H1 (cell line): ENCODE measurements around the gene MYO1D. TPM values are rescaled to one million over a fixed set of nuclear protein-coding genes. Genes with fewer than 3 reads are reported as not detected.

ENCODE experiments used
- CTCF ChIA-PET: fragments of 300-600 bp; sonication (Branson Sonifier 250); formaldehyde crosslinking; loops from one replicate; lab custom pipeline; 2021; ENCODE audit not compliant: partially characterized antibody; lab: Charles Lee
- POLR2A ChIA-PET: fragments of 300-600 bp; sonication (Branson Sonifier 250); formaldehyde crosslinking; loops from one replicate; lab custom pipeline; 2021; ENCODE audit warnings: inconsistent platforms; ENCODE audit not compliant: partially characterized antibody; lab: Charles Lee
- DNase-seq, 2 experiments: peaks; one replicate each; pipeline versions ENCODE4 v3.0.0 to v3.0.0-alpha.2; 2010 to 2022; ENCODE audit warnings: low spot score in 2 of 2, low read depth in 1 of 2, mixed read lengths in 1 of 2
- FAIRE-seq: peaks from 2 replicates; lab custom pipeline; 2011; peaks lifted over from hg19 to GRCh38; lab: Jason Lieb, UNC
- H2AFZ ChIP-seq: 2 replicates; pipeline ENCODE4 v1.8.1; 2012; ENCODE audit warnings: low read length, inconsistent platforms
- H2AK5ac ChIP-seq: 2 replicates; pipeline ENCODE4 v1.6.1; 2013; ENCODE audit warnings: low read depth, low read length
- H2BK120ac ChIP-seq: replicated peaks from 2 replicates; pipeline ENCODE3; 2013; ENCODE audit warnings: low read depth, low read length, inconsistent platforms
- H2BK12ac ChIP-seq: 2 replicates; pipeline ENCODE4 v1.6.1; 2013; ENCODE audit warnings: low read depth, low read length
- H2BK15ac ChIP-seq: 2 replicates; pipeline ENCODE4 v1.6.1; 2013; ENCODE audit warnings: low read length
- H2BK20ac ChIP-seq: 2 replicates; pipeline ENCODE4 v1.6.1; 2013; ENCODE audit warnings: low read length
- H2BK5ac ChIP-seq: 2 replicates; pipeline ENCODE4 v1.6.1; 2013; ENCODE audit warnings: low read depth, low read length
- H3K14ac ChIP-seq: 2 replicates; pipeline ENCODE4 v1.6.1; 2013; ENCODE audit warnings: inconsistent platforms; ENCODE audit not compliant: insufficient read length
- H3K18ac ChIP-seq: 2 replicates; pipeline ENCODE4 v1.6.1; 2013; ENCODE audit warnings: low read length; ENCODE audit errors: extremely low read depth
- H3K23ac ChIP-seq: 2 replicates; pipeline ENCODE4 v1.6.1; 2013; ENCODE audit warnings: inconsistent platforms; ENCODE audit not compliant: insufficient read length
- H3K23me2 ChIP-seq: 2 replicates; pipeline ENCODE4 v1.6.1; 2013; ENCODE audit warnings: low read depth, low read length
- H3K27ac ChIP-seq: 2 replicates; pipeline ENCODE4 v1.6.1; 2011; ENCODE audit warnings: low read depth, low read length, inconsistent platforms
- H3K27me3 ChIP-seq, 4 experiments: replicated peaks in 1 of 4; 1 replicate in 1 of 4; 2 replicates in 3 of 4; pipeline versions ENCODE4 v1.6.1 to v1.8.1; 2011 to 2013; ENCODE audit warnings: low read length in 3 of 4, mild to moderate bottlenecking in 3 of 4, inconsistent platforms in 2 of 4, mixed read lengths in 2 of 4, moderate library complexity in 1 of 4; ENCODE audit not compliant: control insufficient read depth in 3 of 4, insufficient read depth in 3 of 4; ENCODE audit errors: extremely low read depth in 1 of 4
- H3K36me3 ChIP-seq, 4 experiments: 2 replicates each; pipeline versions ENCODE4 v1.6.1 to v1.8.1; 2011 to 2013; ENCODE audit warnings: mild to moderate bottlenecking in 4 of 4, low read length in 3 of 4, moderate library complexity in 2 of 4, control low read depth in 1 of 4, inconsistent platforms in 1 of 4; ENCODE audit not compliant: insufficient read depth in 4 of 4, control insufficient read depth in 2 of 4
- H3K4ac ChIP-seq: replicated peaks from 2 replicates; pipeline ENCODE3; 2013; ENCODE audit warnings: low read length, low read depth, mixed read lengths, inconsistent platforms; ENCODE audit not compliant: insufficient read length
- H3K4me1 ChIP-seq, 4 experiments: replicated peaks in 1 of 4; 1 replicate in 1 of 4; 2 replicates in 3 of 4; pipeline versions ENCODE4 v1.6.1 to v1.8.1; 2011 to 2013; ENCODE audit warnings: low read length in 3 of 4, inconsistent platforms in 2 of 4, mixed read lengths in 1 of 4; ENCODE audit not compliant: insufficient read depth in 4 of 4, control insufficient read depth in 3 of 4
- H3K4me2 ChIP-seq, 2 experiments: 2 replicates each; pipeline versions ENCODE4 v1.6.1 to v1.8.1; 2011 to 2013; ENCODE audit warnings: low read depth in 2 of 2, low read length in 2 of 2, control low read depth in 1 of 2, inconsistent platforms in 1 of 2, mild to moderate bottlenecking in 1 of 2; ENCODE audit not compliant: insufficient read depth in 1 of 2
- H3K4me3 ChIP-seq, 4 experiments: fragments of 200-600, 300-600 bp in 1 of 4; sonication (generic), shearing (Covaris generic), sonication (Bioruptor Twin) in 1 of 4; 2 replicates each; pipeline versions ENCODE4 v1.5.1 to v1.8.1; 2011 to 2016; ENCODE audit warnings: low read length in 4 of 4, low read depth in 3 of 4, control low read depth in 2 of 4, inconsistent platforms in 2 of 4, mild to moderate bottlenecking in 2 of 4, mixed read lengths in 1 of 4, moderate library complexity in 1 of 4; ENCODE audit not compliant: insufficient read depth in 2 of 4; ENCODE audit errors: extremely low read depth in 1 of 4
- H3K56ac ChIP-seq: replicated peaks from 2 replicates; pipeline ENCODE3; 2013; ENCODE audit warnings: low read depth, mild to moderate bottlenecking, mixed read lengths, low read length, inconsistent platforms; ENCODE audit not compliant: insufficient read length
- H3K79me1 ChIP-seq: 2 replicates; pipeline ENCODE4 v1.6.1; 2013; ENCODE audit warnings: low read depth, low read length, control low read depth
- H3K79me2 ChIP-seq, 2 experiments: 2 replicates each; pipeline versions ENCODE4 v1.6.1 to v1.8.1; 2012 to 2013; ENCODE audit warnings: low read length in 2 of 2, mild to moderate bottlenecking in 2 of 2, inconsistent platforms in 1 of 2; ENCODE audit not compliant: insufficient read depth in 2 of 2, control insufficient read depth in 1 of 2
- H3K9ac ChIP-seq, 4 experiments: replicated peaks in 1 of 4; 1 replicate in 1 of 4; 2 replicates in 3 of 4; pipeline versions ENCODE4 v1.6.1 to v1.8.1; 2011 to 2013; ENCODE audit warnings: low read depth in 3 of 4, low read length in 3 of 4, control low read depth in 2 of 4, mild to moderate bottlenecking in 2 of 4, moderate library complexity in 2 of 4, inconsistent platforms in 1 of 4; ENCODE audit errors: extremely low read depth in 1 of 4
- H3K9me3 ChIP-seq, 2 experiments: 2 replicates each; pipeline versions ENCODE4 v1.6.1 to v1.8.1; 2012 to 2013; ENCODE audit warnings: mild to moderate bottlenecking in 2 of 2, moderate library complexity in 2 of 2, control low read depth in 1 of 2, inconsistent platforms in 1 of 2, low read depth in 1 of 2, low read length in 1 of 2, mixed read lengths in 1 of 2; ENCODE audit not compliant: insufficient read depth in 2 of 2
- H4K20me1 ChIP-seq, 2 experiments: replicated peaks in 1 of 2; 2 replicates each; pipeline versions ENCODE3 to v1.8.1; 2011 to 2013; ENCODE audit warnings: inconsistent platforms in 2 of 2, low read length in 2 of 2, mild to moderate bottlenecking in 1 of 2; ENCODE audit not compliant: insufficient read depth in 2 of 2, control insufficient read depth in 1 of 2
- H4K5ac ChIP-seq: 2 replicates; pipeline ENCODE4 v1.6.1; 2013; ENCODE audit warnings: low read length, low read depth, mixed read lengths, inconsistent platforms; ENCODE audit not compliant: insufficient read length
- H4K8ac ChIP-seq: 2 replicates; pipeline ENCODE4 v1.8.0; 2013; ENCODE audit warnings: mild to moderate bottlenecking, moderate library complexity, low read length, inconsistent platforms; ENCODE audit not compliant: insufficient read depth; ENCODE audit errors: extremely low read depth
- H4K91ac ChIP-seq: replicated peaks from 2 replicates; pipeline ENCODE3; 2013; ENCODE audit warnings: low read length, mixed read lengths, inconsistent platforms; ENCODE audit not compliant: insufficient read length
- BRCA1 ChIP-seq: IDR thresholded peaks from 2 replicates; pipeline ENCODE4 v1.6.1; 2012; ENCODE audit warnings: low read depth, low read length, improper control_type of control experiment
- HDAC2 ChIP-seq, 2 experiments: fragments of 300-600 bp in 1 of 2; sonication (generic) in 1 of 2; IDR thresholded peaks; 2 replicates each; pipeline ENCODE4 v1.6.1; 2011 to 2012; ENCODE audit warnings: low read depth in 2 of 2, low read length in 2 of 2, mild to moderate bottlenecking in 2 of 2, moderate library complexity in 2 of 2, borderline replicate concordance in 1 of 2, inconsistent platforms in 1 of 2
- RAD21 ChIP-seq, 2 experiments: IDR thresholded peaks in 1 of 2; conservative IDR thresholded peaks in 1 of 2; 2 replicates each; pipeline ENCODE4 v1.6.1; 2011; ENCODE audit warnings: low read depth in 2 of 2, low read length in 2 of 2, improper control_type of control experiment in 1 of 2, inconsistent platforms in 1 of 2, mild to moderate bottlenecking in 1 of 2, moderate library complexity in 1 of 2
- SUZ12 ChIP-seq: fragments of 200-600 bp; sonication (generic); IDR thresholded peaks from 2 replicates; pipeline ENCODE4 v1.6.1; 2012; ENCODE audit warnings: mild to moderate bottlenecking, inconsistent platforms, low read length, moderate library complexity, mixed read lengths
- WGBS, 2 experiments: shearing (Covaris generic) in 1 of 2; methylation state at CpG; one replicate each; pipeline versions ENCODE4 v1.1.6 to v1.1.7; 2013 to 2015; ENCODE audit warnings: low lambda C conversion rate in 2 of 2, mixed read lengths in 2 of 2, inconsistent platforms in 1 of 2, low coverage in 1 of 2, missing lambda C conversion rate in 1 of 2; ENCODE audit not compliant: insufficient replicate concordance in 2 of 2, insufficient coverage in 1 of 2, insufficient read length in 1 of 2; ENCODE audit errors: extremely low coverage in 1 of 2, missing lambda C conversion rate in 1 of 2; 5-methylcytosine and 5-hydroxymethylcytosine counted together
- polyA plus RNA-seq, 7 experiments: library from polyadenylated mRNA; depleted of rRNA in 3 of 7; stranded (reverse) in 5 of 7; unstranded in 2 of 7; fragments of >200 nt in 5 of 7; fragments of 200-250 nt in 2 of 7; gene quantifications; 1 replicate in 5 of 7; 2 replicates in 1 of 7; 4 replicates in 1 of 7; pipeline versions ENCODE4 v1.2.1 to v1.2.3, GENCODE V29; 2011 to 2013; ENCODE audit warnings: missing spikeins in 2 of 7, mixed read lengths in 2 of 7
- total RNA-seq: library from RNA; stranded (reverse); fragmentation: NEBNext Ultra II Directional; extraction: Animal tissue kit (Norgen Biotek cat#: 25700); gene quantifications from 2 replicates; pipeline ENCODE4 v1.2.1, GENCODE V29; 2021
- TF ChIP-seq, protein P1 (sequence below), 3 experiments: IDR thresholded peaks; 1 replicate in 2 of 3; 2 replicates in 1 of 3; pipeline versions ENCODE4 v1.5.1 to v1.6.1; 2011; ENCODE audit warnings: low read length in 3 of 3, mild to moderate bottlenecking in 3 of 3, inconsistent platforms in 2 of 3, low read depth in 1 of 3, moderate library complexity in 1 of 3; ENCODE audit not compliant: insufficient read depth in 1 of 3; ENCODE audit errors: control extremely low read depth in 1 of 3

Gene MYO1D
- total and polyA plus RNA-seq, 2 of the 8 experiments (the other 6 are each of a cell fraction or from before 2014, with no cell fraction given): 6.5 to 25.4 TPM

DNA sequence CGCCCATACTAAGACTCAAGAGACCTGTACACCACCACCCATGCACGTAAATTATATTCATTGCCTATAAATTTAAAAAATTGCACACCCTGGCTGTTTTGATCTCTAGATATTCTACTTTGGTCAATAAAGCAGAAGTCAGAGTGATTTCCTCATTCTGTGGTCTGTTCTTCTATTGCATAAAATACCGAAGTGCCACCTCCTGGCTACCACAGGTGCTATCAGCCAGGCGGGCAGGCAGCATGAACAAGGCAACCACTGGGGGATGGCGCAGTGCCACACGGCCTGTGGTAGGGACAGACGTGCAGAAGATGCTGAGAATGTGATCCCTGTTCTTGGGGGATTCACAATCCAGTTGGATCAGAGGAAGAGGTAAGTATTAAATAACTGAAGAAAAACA lies 267.8 kb downstream of the MYO1D start:
- Histone ChIP-seq H2BK5ac (no peak overlapping the region), H2AK5ac (no peak overlapping the region), H4K20me1 (no peaks in the 10 kb centered on the region), H3K56ac (no peak overlapping the region), H4K91ac (no peak overlapping the region), H2BK15ac (no peak overlapping the region), H3K4me2 (no peak overlapping the region), H3K27ac (no peak overlapping the region), H3K23ac (no peak overlapping the region), H3K4me3 (no peak overlapping the region), H3K4me1 (no peaks in the 10 kb centered on the region), H3K9ac (no peak overlapping the region), H3K23me2 (no peaks in the 10 kb centered on the region), H3K14ac (no peak overlapping the region), H3K4ac (no peak overlapping the region), H2BK12ac (no peak overlapping the region), H3K9me3 (no peaks in the 10 kb centered on the region), H3K27me3 (no peaks in the 10 kb centered on the region), H3K18ac (no peak overlapping the region), H2BK120ac (no peak overlapping the region), H2AFZ (no peak overlapping the region), H3K79me2 (no peaks in the 10 kb centered on the region), H2BK20ac (no peak overlapping the region), H4K8ac (no peak overlapping the region), H4K5ac (no peak overlapping the region), H3K36me3 (no peaks in the 10 kb centered on the region; a peak in 1 of 8 replicates), H3K79me1 (no peaks in the 10 kb centered on the region)
- POLR2A ChIA-PET: no interaction called here
- WGBS, 2 experiments: 87% methylated on average over 7 of the region's 7 CpGs; no CpG with 5 or more reads in 1 of the 2 experiments
- DNase-seq: no peak
- TF ChIP-seq, protein P1, sequence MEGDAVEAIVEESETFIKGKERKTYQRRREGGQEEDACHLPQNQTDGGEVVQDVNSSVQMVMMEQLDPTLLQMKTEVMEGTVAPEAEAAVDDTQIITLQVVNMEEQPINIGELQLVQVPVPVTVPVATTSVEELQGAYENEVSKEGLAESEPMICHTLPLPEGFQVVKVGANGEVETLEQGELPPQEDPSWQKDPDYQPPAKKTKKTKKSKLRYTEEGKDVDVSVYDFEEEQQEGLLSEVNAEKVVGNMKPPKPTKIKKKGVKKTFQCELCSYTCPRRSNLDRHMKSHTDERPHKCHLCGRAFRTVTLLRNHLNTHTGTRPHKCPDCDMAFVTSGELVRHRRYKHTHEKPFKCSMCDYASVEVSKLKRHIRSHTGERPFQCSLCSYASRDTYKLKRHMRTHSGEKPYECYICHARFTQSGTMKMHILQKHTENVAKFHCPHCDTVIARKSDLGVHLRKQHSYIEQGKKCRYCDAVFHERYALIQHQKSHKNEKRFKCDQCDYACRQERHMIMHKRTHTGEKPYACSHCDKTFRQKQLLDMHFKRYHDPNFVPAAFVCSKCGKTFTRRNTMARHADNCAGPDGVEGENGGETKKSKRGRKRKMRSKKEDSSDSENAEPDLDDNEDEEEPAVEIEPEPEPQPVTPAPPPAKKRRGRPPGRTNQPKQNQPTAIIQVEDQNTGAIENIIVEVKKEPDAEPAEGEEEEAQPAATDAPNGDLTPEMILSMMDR (IDR thresholded peaks at IDR 0.05; ENCODE audit: control extremely low read depth in 1 of 3, insufficient read depth in 1 of 3, low read depth in 1 of 3, low read length in 3 of 3): peak; percentile 39 to 49 (median 46)
- no peak for TF ChIP-seq HDAC2 (IDR thresholded peaks at IDR 0.05; ENCODE audit: borderline replicate concordance in 1 of 2, low read depth in 2 of 2, low read length in 2 of 2)
- no peak for TF ChIP-seq BRCA1
- peak in 1 of 2 experiments; percentile 50; a peak in 2 of 4 replicates for TF ChIP-seq RAD21 (IDR thresholded peaks at IDR 0.05 in 1 of 2, conservative IDR thresholded peaks at IDR 0.05 in 1 of 2; ENCODE audit: low read depth in 2 of 2, low read length in 2 of 2)
- TF ChIP-seq SUZ12: no peak
- CTCF ChIA-PET: interaction anchor here (1.3 kb wide), 1 partner anchor 50 kb away, joined by 3 read pairs; no protein-coding TSS in a partner anchor
- no peak for FAIRE-seq
